NCI-H1105 (cell line): Measurements from ENCODE around the gene RNF112.
A peak's percentile ranks its signal among the peaks of the same experiment; 100 is the strongest.

Experiments used
- DNase-seq: peaks from one replicate; lab custom pipeline; 2025; lab: John Stamatoyannopoulos, UW

RNF112 gene

GRCh38 chr17:19375732-19376131 lies 35.3 kb upstream of the RNF112 start:
- DNase-seq = no peak

DNA sequence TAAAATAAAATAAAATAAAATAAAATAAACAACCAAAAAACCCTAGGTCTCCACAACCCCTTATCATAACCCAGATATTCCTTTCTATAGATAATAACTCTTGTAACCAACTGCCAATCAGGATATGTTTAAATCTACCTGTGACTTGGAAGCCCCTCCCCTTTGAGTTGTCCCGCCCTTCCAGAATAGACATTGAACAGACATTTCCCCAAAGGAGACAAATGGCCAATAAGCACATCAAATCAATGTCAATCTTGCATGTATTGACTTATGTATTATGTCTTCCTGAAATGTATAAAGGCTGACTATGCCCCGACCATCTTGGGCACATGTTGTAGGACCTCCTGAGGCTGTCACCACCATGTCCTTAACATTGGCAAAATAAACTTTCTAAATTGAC lies 34.2 kb upstream of the RNF112 start:
- DNase-seq = peak; percentile 56

DNA sequence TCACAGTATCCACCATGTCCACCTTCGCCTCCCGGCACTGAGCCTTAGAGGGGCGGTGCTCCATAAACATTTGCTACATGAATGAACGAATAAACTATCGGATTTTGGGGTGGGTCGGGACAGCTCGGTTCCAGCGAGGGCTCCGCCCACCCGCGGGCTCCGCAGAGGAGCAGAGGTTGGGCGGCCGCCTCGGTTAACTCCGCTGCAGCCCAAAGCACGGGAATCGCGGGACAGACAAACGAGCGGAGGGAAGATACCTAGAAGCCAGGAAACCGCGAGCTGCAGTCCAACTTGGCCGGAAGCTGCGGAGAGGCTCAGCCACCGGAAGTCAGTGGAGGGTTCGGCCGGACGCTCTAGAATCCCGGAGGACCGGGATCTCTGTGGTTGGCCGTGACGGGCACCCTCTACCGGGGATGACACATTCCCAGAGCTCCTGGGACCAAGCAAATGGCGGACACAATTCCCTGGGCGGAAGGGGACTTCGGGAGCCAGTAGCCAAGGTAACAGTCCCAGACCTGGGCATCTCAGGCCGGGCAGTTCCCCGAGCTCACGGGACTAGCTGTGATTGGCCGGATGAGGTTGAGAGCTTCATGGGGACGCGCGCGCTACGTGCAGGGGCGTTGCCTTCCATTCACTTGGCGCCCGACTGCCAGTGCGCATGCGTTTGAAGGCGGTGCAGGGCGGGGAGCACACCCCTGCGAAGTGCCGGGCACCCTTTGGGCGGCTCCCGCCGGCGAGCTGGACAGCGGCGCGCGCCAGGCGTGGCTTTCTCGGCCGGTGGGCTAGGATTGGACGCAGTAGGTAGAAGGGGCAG lies 33.2 kb upstream of the RNF112 start:
- peak; percentile 100 for DNase-seq

DNA sequence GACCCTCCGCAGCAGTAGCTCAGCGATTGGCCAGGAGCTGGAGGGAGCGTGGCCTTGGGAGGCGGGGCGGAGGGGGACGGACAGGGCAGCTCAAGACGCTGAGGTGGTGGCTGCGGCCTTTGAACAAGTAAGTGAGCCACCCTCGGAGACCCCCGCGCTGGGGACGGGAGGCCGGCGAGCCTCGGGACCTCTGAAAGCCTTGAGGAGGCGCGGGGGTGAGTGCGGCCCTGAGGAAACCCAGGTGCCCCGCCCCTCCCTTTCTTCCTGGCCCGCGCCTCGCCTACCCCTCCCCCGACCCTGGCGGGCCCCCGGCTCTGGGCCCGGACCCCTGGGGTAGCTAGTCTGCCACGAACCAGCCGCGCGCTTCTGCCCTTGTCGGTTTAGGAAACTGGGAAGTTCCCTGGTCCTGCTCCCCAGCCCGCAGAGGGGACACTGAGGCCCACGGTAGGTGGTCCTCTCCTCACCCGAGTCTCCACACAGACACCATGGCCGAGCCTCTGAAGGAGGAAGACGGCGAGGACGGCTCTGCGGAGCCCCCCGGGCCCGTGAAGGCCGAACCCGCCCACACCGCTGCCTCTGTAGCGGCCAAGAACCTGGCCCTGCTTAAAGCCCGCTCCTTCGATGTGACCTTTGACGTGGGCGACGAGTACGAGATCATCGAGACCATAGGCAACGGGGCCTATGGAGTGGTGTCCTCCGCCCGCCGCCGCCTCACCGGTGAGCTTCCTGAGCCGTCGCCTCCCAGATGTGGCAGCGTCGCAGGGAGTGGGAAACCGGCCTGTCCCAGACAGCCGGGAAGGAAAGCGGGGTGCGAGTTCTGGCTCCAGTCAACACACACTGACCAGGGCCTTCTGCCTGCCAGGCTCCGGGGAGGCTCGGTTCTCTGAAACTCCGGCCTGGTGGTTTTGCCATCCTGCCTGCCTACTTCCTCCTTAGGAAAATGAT lies 32.3 kb upstream of the RNF112 start, which contains the start of gene MAPK7:
Gene MAPK7 (plus strand): TSS at position 83 of the 945 bp plus-strand sequence. CDS start 403 bp downstream, at position 486.
- no peak for DNase-seq

DNA sequence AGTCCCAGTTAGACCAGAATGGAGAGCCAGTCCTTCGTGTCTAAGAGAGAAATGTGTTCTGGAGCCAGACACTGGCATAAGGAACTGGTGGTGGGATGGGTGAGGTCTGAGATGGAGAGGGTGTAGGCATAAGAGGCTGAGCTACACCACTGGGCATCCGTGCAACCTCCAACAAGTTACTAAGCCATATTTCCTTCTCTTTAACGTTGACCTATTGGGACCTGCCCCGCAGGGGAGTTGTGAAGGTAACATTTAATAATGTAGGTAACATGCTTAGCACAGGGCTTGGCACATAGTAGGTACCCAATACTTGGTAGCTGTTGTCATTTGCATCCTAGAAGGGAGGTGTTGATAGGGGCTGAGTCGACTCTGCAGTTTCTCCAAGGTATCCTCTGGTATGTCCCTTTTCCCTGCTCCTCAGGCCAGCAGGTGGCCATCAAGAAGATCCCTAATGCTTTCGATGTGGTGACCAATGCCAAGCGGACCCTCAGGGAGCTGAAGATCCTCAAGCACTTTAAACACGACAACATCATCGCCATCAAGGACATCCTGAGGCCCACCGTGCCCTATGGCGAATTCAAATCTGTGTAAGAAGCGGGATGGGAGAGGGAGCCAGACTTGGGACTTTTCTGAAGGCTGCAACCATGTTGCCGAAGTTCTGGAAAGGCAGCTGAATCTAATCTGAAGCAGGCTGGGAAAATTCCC lies 31.5 kb upstream of the RNF112 start:
- no peak for DNase-seq

GRCh38 chr17:19380481-19381301 lies 30.3 kb upstream of the RNF112 start:
- no peak for DNase-seq

- DNase-seq = no peak
Observed at GRCh38 chr17:19381361-19381740, 29.7 kb upstream of the RNF112 start.

GRCh38 chr17:19381741-19382444 lies 29.1 kb upstream of the RNF112 start:
- DNase-seq = no peak

DNA sequence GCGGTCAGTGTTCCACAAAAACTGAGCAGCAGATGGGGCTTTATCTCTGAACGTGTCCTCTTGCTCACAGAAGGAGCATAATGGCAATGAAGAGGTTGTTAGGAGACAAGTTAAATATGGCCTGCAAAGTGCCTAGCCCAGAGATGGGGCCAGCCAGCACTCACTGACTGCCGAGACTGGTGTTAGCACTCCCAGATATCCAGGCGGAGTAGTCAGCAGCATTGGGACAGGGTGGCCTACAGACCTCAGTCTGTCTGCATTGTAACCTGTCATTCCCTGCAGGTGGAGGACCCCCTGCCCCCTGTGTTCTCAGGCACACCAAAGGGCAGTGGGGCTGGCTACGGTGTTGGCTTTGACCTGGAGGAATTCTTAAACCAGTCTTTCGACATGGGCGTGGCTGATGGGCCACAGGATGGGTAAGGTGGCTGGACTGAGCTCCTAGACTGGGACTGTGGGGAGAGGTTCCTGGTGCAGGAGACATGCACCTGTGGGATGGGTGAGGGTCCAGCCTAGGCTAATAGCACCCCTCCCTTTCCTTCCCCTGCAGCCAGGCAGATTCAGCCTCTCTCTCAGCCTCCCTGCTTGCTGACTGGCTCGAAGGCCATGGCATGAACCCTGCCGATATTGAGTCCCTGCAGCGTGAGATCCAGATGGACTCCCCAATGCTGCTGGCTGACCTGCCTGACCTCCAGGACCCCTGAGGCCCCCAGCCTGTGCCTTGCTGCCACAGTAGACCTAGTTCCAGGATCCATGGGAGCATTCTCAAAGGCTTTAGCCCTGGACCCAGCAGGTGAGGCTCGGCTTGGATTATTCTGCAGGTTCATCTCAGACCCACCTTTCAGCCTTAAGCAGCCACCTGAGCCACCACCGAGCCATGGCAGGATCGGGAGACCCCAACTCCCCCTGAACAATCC lies 28.2 kb upstream of the RNF112 start:
- no peak for DNase-seq

- no peak for DNase-seq
Observed at GRCh38 chr17:19383681-19384470, 27.2 kb upstream of the RNF112 start.

GRCh38 chr17:19384723-19385391 lies 26.2 kb upstream of the RNF112 start:
- no peak for DNase-seq

DNA sequence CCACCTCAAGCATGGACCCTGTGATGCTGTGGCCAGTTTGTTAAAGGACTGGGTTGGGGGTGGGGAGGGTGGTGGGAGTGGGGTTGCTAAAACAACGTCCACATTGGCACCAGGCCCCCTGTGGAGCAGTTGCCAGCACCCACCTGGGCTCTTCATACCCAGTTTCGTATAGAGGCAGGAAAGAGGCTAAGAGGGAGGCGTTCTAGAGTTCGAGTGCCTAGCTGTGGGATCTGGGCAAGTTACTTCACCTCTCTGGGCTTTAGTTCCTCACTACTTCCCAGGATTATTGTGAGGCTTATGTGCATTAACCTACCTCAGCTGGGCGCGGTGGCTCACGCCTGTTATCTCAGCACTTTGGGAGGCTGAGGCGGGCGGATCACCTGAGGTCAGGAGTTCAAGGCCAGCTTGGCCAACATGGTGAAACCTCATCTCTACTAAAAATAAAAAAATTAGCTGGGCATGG lies 25.5 kb upstream of the RNF112 start:
- DNase-seq = no peak

- DNase-seq = no peak
Observed at GRCh38 chr17:19386051-19386929, 24.7 kb upstream of the RNF112 start.

DNA sequence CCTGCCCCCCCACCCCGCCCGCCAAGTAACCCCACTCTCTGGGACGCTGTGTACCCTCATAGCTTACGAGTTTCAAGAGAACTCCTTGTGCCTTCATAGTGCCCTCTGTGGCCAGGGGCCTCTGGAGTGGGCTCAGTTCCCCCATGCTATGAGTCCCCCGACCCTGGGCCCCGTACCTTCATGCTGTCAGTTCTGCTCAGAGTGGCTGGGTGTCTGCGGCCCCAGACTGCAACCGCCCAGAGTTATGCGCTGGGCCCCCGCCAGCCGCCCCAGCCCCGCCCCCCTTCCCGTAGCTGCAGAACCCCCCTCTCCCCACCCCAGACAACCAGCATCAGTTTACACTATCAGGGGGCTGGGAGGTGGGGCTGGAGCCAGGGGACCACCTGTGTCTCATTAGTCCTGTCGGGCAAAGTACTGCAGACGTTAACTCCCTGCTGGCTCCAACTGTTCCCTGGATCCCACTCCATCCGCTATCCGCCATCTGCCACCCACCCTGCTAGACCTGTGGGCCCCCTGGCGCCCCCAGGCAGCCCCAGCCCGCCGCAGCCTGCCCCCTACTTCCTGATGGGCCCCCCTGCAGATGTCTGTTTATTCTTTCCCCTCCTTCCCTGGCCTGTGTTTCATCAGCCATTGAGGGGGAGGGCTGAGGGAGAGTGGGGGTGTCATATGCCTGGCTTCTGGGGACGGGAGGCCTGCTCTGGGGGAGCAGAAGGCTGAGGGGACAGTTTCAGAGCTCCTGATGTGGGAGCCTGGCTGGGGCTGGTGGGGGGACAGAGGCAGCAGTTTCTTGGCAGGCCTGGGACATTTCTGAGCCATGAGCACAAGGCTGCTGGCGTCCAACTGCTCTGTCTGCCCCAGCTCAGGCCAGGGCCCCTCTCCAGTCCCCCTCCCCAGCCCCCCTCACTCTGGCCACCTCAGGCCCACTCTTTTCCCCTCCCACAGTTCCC lies 23.8 kb upstream of the RNF112 start, which contains the start of gene MFAP4:
Gene MFAP4 (minus strand): TSS at position 217 of the 947 bp plus-strand sequence. CDS start 35 bp downstream, at position 182.
- peak; percentile 59 for DNase-seq

DNA sequence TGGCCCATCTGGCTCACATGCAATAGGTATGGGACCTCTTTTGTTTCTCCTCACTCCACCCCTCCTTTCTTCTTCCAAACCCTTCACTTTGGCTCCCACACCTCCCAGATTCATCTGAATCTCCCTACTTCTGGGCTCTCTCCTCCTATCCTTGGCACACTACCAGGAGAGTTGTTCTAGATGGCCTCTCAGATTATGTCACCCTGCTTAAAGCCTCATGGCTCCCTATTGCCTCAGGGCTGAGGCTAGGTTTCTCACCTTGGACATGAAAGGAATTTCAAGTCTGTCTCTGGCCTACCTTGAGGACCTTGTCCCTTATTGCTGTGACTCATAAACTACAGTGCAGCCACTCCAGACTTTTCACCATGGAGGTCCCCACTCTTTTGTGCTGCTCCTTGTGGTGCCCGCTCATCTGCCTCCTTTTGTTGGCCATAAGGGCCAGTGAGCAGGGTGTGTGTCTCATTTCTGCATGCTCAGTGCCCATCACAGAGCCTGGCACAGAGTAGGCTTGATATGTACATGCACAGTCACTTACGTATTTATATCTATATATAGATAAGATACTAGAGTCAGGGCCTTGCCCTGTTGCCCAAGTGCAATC lies 23.0 kb upstream of the RNF112 start:
- DNase-seq = no peak
